ENCODE measurements around the gene MZT2B.
"Not testable (repeated sequence)": the region's sequence is repeated elsewhere in the genome, so short reads cannot be mapped to it uniquely, and the experiment has no call there.

Gene MZT2B

GRCh38 chr2:130152816-130153595 is 29.1 kb upstream of the MZT2B start:
- no peak for DNase-seq (ENCODE audit: low read depth in 2 of 2)

GRCh38 chr2:130153721-130154422 is 28.2 kb upstream of the MZT2B start:
- DNase-seq (ENCODE audit: low read depth in 2 of 2): not testable (repeated sequence)

GRCh38 chr2:130154423-130154770 is 27.7 kb upstream of the MZT2B start:
- not testable (repeated sequence) for DNase-seq (ENCODE audit: low read depth in 2 of 2)

GRCh38 chr2:130154773-130155765 is 27.0 kb upstream of the MZT2B start:
- no peak for DNase-seq (ENCODE audit: low read depth in 2 of 2)

GRCh38 chr2:130155956-130156623 is 26.0 kb upstream of the MZT2B start:
- not testable (repeated sequence) for DNase-seq (ENCODE audit: low read depth in 2 of 2)

- no peak for DNase-seq (ENCODE audit: low read depth in 2 of 2)
Measured at GRCh38 chr2:130156624-130157004, 25.4 kb upstream of the MZT2B start.

GRCh38 chr2:130157354-130157753 is 24.7 kb upstream of the MZT2B start:
- not testable (repeated sequence) for DNase-seq (ENCODE audit: low read depth in 2 of 2)

- DNase-seq (ENCODE audit: low read depth in 2 of 2): not testable (repeated sequence)
Measured at GRCh38 chr2:130157825-130158514, 24.1 kb upstream of the MZT2B start.

- no peak for DNase-seq (ENCODE audit: low read depth in 2 of 2)
Measured at GRCh38 chr2:130158631-130159030, 23.4 kb upstream of the MZT2B start.

- not testable (repeated sequence) for DNase-seq (ENCODE audit: low read depth in 2 of 2)
Measured at GRCh38 chr2:130159376-130159775, 22.7 kb upstream of the MZT2B start.

- no peak for DNase-seq (ENCODE audit: low read depth in 2 of 2)
Measured at GRCh38 chr2:130160131-130160530, 21.9 kb upstream of the MZT2B start.

- not testable (repeated sequence) for DNase-seq (ENCODE audit: low read depth in 2 of 2)
Measured at GRCh38 chr2:130160838-130161705, 21.0 kb upstream of the MZT2B start.

- DNase-seq (ENCODE audit: low read depth in 2 of 2): not testable (repeated sequence)
Measured at GRCh38 chr2:130162486-130162885, 19.6 kb upstream of the MZT2B start.

- no peak for DNase-seq (ENCODE audit: low read depth in 2 of 2)
Measured at GRCh38 chr2:130162968-130163367, 19.1 kb upstream of the MZT2B start.

GRCh38 chr2:130165293-130166016 is 16.6 kb upstream of the MZT2B start:
- no peak for DNase-seq (ENCODE audit: low read depth in 2 of 2)

- not testable (repeated sequence) for DNase-seq (ENCODE audit: low read depth in 2 of 2)
Measured at GRCh38 chr2:130166611-130167010, 15.5 kb upstream of the MZT2B start.

GRCh38 chr2:130169163-130169562 is 12.9 kb upstream of the MZT2B start:
- DNase-seq (ENCODE audit: low read depth in 2 of 2): not testable (repeated sequence)

GRCh38 chr2:130169896-130170295 is 12.2 kb upstream of the MZT2B start:
- no peak for DNase-seq (ENCODE audit: low read depth in 2 of 2)

- DNase-seq (ENCODE audit: low read depth in 2 of 2): not testable (repeated sequence)
Measured at GRCh38 chr2:130174866-130175265, 7.2 kb upstream of the MZT2B start.
